ENCODE results near the gene AKT2.

Gene AKT2

GRCh38 chr19:40298026-40298425 lies 12.9 kb upstream of the AKT2 start:
- no peak overlapping the region for H3K9ac ChIP-seq (ENCODE audit: low read depth, low read length)
- no peak overlapping the region for H3K27ac ChIP-seq (ENCODE audit: low read depth, low read length)
- no peaks in the 10 kb centered on the region for H3K9me3 ChIP-seq (ENCODE audit: insufficient read depth, low read depth, low read length)
- WGBS, result 67% methylated on average over 3 of the region's 3 CpGs
- no peak overlapping the region for H3K4me3 ChIP-seq (ENCODE audit: low read length)
- H3K36me3 ChIP-seq (ENCODE audit: insufficient read depth, low read length), result no peaks in the 10 kb centered on the region
- no peaks in the 10 kb centered on the region for H3K27me3 ChIP-seq (ENCODE audit: insufficient read depth, low read length)
- H3K4me1 ChIP-seq (ENCODE audit: insufficient read depth, low read length), result no peaks in the 10 kb centered on the region

GRCh38 chr19:40294560-40294959 lies 9.4 kb upstream of the AKT2 start:
- Histone ChIP-seq H3K9ac (ENCODE audit: low read depth, low read length) (no peak overlapping the region), H3K9me3 (ENCODE audit: insufficient read depth, low read depth, low read length) (no peaks in the 10 kb centered on the region), H3K27ac (ENCODE audit: low read depth, low read length) (no peak overlapping the region), H3K36me3 (ENCODE audit: insufficient read depth, low read length) (no peaks in the 10 kb centered on the region), H3K4me1 (ENCODE audit: insufficient read depth, low read length) (no peaks in the 10 kb centered on the region), H3K4me3 (ENCODE audit: low read length) (no peak overlapping the region), H3K27me3 (ENCODE audit: insufficient read depth, low read length) (no peaks in the 10 kb centered on the region)
- 92% methylated on average over 6 of the region's 6 CpGs for whole genome bisulfite sequencing

- 0 out of 2 replicates have a peak, but pooled peaks cover 4% of the 10 kb centered on the region for H3K4me1 ChIP-seq (ENCODE audit: insufficient read depth, low read length)
- H3K9me3 ChIP-seq (ENCODE audit: insufficient read depth, low read depth, low read length), result no peaks in the 10 kb centered on the region
- 93% methylated on average over 8 of the region's 8 CpGs for WGBS
- H3K27me3 ChIP-seq (ENCODE audit: insufficient read depth, low read length), result no peaks in the 10 kb centered on the region
- no peak overlapping the region for H3K4me3 ChIP-seq (ENCODE audit: low read length)
- H3K9ac ChIP-seq (ENCODE audit: low read depth, low read length), result no peak overlapping the region
- H3K36me3 ChIP-seq (ENCODE audit: insufficient read depth, low read length), result no peaks in the 10 kb centered on the region
- H3K27ac ChIP-seq (ENCODE audit: low read depth, low read length), result no peak overlapping the region
Measured at GRCh38 chr19:40286971-40287421, 1.9 kb upstream of the AKT2 start.

- peak overlapping the region; percentile 96; the same call in 1 of the 2 replicates for H3K4me3 ChIP-seq (ENCODE audit: low read length)
- H3K27ac ChIP-seq (ENCODE audit: low read depth, low read length), result peak overlapping the region; percentile 92; the same call in 1 of the 2 replicates
- no peaks in the 10 kb centered on the region for H3K27me3 ChIP-seq (ENCODE audit: insufficient read depth, low read length)
- H3K36me3 ChIP-seq (ENCODE audit: insufficient read depth, low read length), result 0 out of 2 replicates have a peak, but pooled peaks cover 3% of the 10 kb centered on the region
- 88% methylated on average over 16 of the region's 16 CpGs for WGBS
- H3K9ac ChIP-seq (ENCODE audit: low read depth, low read length), result no peak overlapping the region
- H3K9me3 ChIP-seq (ENCODE audit: insufficient read depth, low read depth, low read length), result no peaks in the 10 kb centered on the region
- 0 out of 2 replicates have a peak, but pooled peaks cover 4% of the 10 kb centered on the region for H3K4me1 ChIP-seq (ENCODE audit: insufficient read depth, low read length)
Measured at GRCh38 chr19:40286235-40286970, 1.3 kb upstream of the AKT2 start.

GRCh38 chr19:40285353-40286234 lies 449 bp upstream of the AKT2 start:
- H3K27me3 ChIP-seq (ENCODE audit: insufficient read depth, low read length), result no peaks in the 10 kb centered on the region
- 17% methylated on average over 39 of the region's 42 CpGs for WGBS
- peaks cover 9% of the 10 kb centered on the region for H3K4me1 ChIP-seq (ENCODE audit: insufficient read depth, low read length)
- H3K36me3 ChIP-seq (ENCODE audit: insufficient read depth, low read length), result 0 out of 2 replicates have a peak, but pooled peaks cover 3% of the 10 kb centered on the region
- H3K9me3 ChIP-seq (ENCODE audit: insufficient read depth, low read depth, low read length), result no peaks in the 10 kb centered on the region
- H3K4me3 ChIP-seq (ENCODE audit: low read length), result peak overlapping the region; percentile 96
- H3K27ac ChIP-seq (ENCODE audit: low read depth, low read length), result peak overlapping the region; percentile 92
- H3K9ac ChIP-seq (ENCODE audit: low read depth, low read length), result peak overlapping the region; percentile 93

- Histone ChIP-seq H3K4me1 (ENCODE audit: insufficient read depth, low read length) (peaks cover 15% of the 10 kb centered on the region), H3K9ac (ENCODE audit: low read depth, low read length) (peak overlapping the region; percentile 94), H3K27me3 (ENCODE audit: insufficient read depth, low read length) (no peaks in the 10 kb centered on the region), H3K36me3 (ENCODE audit: insufficient read depth, low read length) (0 out of 2 replicates have a peak, but pooled peaks cover 3% of the 10 kb centered on the region), H3K4me3 (ENCODE audit: low read length) (peak overlapping the region; percentile 96), H3K9me3 (ENCODE audit: insufficient read depth, low read depth, low read length) (no peaks in the 10 kb centered on the region), H3K27ac (ENCODE audit: low read depth, low read length) (peak overlapping the region; percentile 92; the same call in 1 of the 2 replicates)
- WGBS, result 35% methylated on average over 4 of the region's 4 CpGs
Measured at GRCh38 chr19:40284251-40284500, 969 bp downstream of the AKT2 start.

GRCh38 chr19:40283414-40284250 lies 1.5 kb downstream of the AKT2 start:
- H3K27ac ChIP-seq (ENCODE audit: low read depth, low read length), result peak overlapping the region; percentile 92; the same call in 1 of the 2 replicates
- H3K4me1 ChIP-seq (ENCODE audit: insufficient read depth, low read length), result peaks cover 15% of the 10 kb centered on the region
- no peaks in the 10 kb centered on the region for H3K9me3 ChIP-seq (ENCODE audit: insufficient read depth, low read depth, low read length)
- WGBS, result 81% methylated on average over 12 of the region's 12 CpGs
- peak overlapping the region; percentile 96 for H3K4me3 ChIP-seq (ENCODE audit: low read length)
- no peaks in the 10 kb centered on the region for H3K27me3 ChIP-seq (ENCODE audit: insufficient read depth, low read length)
- H3K9ac ChIP-seq (ENCODE audit: low read depth, low read length), result peak overlapping the region; percentile 94
- 0 out of 2 replicates have a peak, but pooled peaks cover 3% of the 10 kb centered on the region for H3K36me3 ChIP-seq (ENCODE audit: insufficient read depth, low read length)

- WGBS, result 94% methylated on average over 4 of the region's 4 CpGs
- no peak overlapping the region for H3K4me3 ChIP-seq (ENCODE audit: low read length)
- H3K27me3 ChIP-seq (ENCODE audit: insufficient read depth, low read length), result no peaks in the 10 kb centered on the region
- 0 out of 2 replicates have a peak, but pooled peaks cover 3% of the 10 kb centered on the region for H3K36me3 ChIP-seq (ENCODE audit: insufficient read depth, low read length)
- H3K9me3 ChIP-seq (ENCODE audit: insufficient read depth, low read depth, low read length), result no peaks in the 10 kb centered on the region
- peaks cover 15% of the 10 kb centered on the region for H3K4me1 ChIP-seq (ENCODE audit: insufficient read depth, low read length)
- no peak overlapping the region for H3K9ac ChIP-seq (ENCODE audit: low read depth, low read length)
- H3K27ac ChIP-seq (ENCODE audit: low read depth, low read length), result no peak overlapping the region
Measured at GRCh38 chr19:40282920-40283319, 2.2 kb downstream of the AKT2 start.

- 93% methylated on average over 6 of the region's 6 CpGs for WGBS
- H3K27me3 ChIP-seq (ENCODE audit: insufficient read depth, low read length), result no peaks in the 10 kb centered on the region
- no peak overlapping the region for H3K27ac ChIP-seq (ENCODE audit: low read depth, low read length)
- H3K36me3 ChIP-seq (ENCODE audit: insufficient read depth, low read length), result 0 out of 2 replicates have a peak, but pooled peaks cover 3% of the 10 kb centered on the region
- no peak overlapping the region for H3K9ac ChIP-seq (ENCODE audit: low read depth, low read length)
- no peak overlapping the region for H3K4me3 ChIP-seq (ENCODE audit: low read length)
- H3K9me3 ChIP-seq (ENCODE audit: insufficient read depth, low read depth, low read length), result no peaks in the 10 kb centered on the region
- peaks cover 15% of the 10 kb centered on the region for H3K4me1 ChIP-seq (ENCODE audit: insufficient read depth, low read length)
Measured at GRCh38 chr19:40282209-40282580, 3.0 kb downstream of the AKT2 start.

GRCh38 chr19:40281381-40282208 lies 3.5 kb downstream of the AKT2 start:
- Histone ChIP-seq H3K9me3 (ENCODE audit: insufficient read depth, low read depth, low read length) (no peaks in the 10 kb centered on the region), H3K27me3 (ENCODE audit: insufficient read depth, low read length) (no peaks in the 10 kb centered on the region), H3K9ac (ENCODE audit: low read depth, low read length) (no peak overlapping the region), H3K27ac (ENCODE audit: low read depth, low read length) (no peak overlapping the region), H3K36me3 (ENCODE audit: insufficient read depth, low read length) (0 out of 2 replicates have a peak, but pooled peaks cover 3% of the 10 kb centered on the region), H3K4me1 (ENCODE audit: insufficient read depth, low read length) (peaks cover 15% of the 10 kb centered on the region), H3K4me3 (ENCODE audit: low read length) (no peak overlapping the region)
- 86% methylated on average over 13 of the region's 14 CpGs for WGBS
